HG02981 (cell line): Measurements from ENCODE around the gene HECTD2.
"Not testable (repeated sequence)": the region's sequence is repeated elsewhere in the genome, so short reads cannot be mapped to it uniquely, and the experiment has no call there.

Experiments
- ATAC-seq: cut with Tn5 transposase; IDR thresholded peaks from one replicate; pipeline ENCODE4 v1.9.1; 2021; ENCODE audit warnings: mild to moderate bottlenecking, moderate library complexity; ENCODE audit not compliant: unreplicated experiment

HECTD2 gene

DNA sequence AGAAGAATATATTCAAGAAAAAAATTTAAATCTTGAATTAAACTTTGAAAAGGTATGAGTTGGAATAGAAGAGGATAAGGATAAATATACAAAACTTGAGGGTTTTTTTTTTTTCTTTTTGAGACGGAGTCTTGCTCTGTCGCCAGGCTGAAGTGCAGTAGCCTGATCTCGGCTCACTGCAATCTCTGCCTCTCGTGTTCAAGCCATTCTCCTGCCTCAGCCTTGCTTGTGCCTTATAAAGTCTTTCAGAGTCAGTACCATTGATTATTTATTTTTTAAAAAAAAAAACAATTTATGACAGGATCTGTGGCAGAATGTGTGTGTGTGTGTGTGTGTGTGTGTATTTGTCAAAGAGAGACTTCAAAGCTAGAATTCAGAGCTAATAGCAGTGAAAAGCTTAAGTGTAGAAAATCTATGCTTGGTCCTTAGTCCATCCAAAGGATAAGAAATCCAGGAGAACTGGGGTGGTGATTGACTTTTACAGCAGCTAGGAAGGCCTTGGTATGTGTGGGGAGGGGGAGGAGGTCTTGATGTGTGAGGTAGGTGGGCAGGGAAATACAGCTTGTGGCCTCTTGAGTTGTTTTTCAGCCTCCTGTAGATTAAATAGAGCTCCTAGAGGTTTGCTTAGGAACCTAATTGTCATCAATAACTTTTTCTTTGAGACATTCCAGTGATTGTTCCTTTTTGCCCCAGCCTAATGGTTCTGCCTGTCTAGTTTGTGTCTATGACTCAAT is 2.4 kb downstream of the HECTD2 start:
- ATAC-seq, result no peak

DNA sequence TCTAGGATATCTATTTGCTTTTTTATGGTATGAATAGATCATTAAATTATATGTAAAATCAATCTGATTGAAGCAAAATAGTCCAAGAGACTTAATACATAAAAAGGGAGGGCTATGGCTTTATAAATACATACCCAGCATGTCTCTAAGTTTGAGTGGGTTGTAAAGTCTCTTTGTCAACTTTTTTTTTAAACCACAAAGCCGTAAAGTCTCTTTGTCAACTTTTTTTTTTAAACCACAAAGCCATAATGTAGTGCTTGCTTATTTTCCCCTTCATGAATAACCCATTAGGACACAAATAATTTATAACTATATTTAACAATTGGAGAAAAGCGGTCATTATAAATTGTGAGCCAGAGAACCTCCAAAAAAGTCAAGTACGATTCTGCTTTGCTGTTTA is 5.7 kb downstream of the HECTD2 start:
- ATAC-seq, result no peak

DNA sequence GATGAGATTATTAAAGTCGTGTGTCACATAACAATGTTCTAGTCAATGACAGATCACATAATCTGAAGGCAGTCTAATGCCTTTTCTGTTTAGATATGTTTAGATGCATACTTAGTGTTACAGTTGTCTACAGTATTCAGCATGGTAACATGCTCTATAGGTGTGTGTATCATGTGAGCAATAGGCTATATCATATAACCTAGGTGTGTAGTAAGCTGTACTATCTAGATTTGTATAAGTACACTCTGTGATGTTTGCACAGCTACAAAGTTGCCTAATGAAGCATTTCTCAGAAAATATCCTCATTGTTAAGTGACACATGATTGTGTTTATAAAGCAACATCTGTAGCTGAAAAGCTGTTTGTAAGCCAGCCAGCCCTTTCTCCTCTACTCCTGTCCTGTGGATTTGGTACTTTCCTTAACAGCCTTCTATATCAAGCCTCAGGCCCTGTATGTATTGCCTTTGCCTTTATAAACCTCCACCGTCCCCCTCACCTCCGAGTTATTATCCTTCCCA is 6.3 kb downstream of the HECTD2 start:
- no peak for ATAC-seq

DNA sequence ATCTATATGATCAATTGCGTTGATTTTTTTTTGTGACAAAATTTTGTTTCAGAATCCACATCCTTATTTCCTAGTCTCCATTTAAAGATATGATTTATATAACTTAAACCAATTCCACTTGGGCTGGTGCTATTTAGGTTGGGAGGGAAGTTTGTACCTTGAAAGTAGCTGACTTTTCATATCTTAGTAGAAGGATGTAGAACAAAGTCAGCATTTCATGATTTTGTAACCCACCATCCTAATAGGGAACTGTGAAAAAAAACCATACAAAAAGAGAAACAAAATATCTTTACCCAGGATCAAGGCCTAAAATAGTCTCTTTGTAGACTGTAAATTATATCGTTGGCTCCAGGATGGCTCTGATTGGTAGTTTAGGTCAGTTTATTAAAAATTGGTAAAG is 8.3 kb downstream of the HECTD2 start:
- no peak for ATAC-seq

DNA sequence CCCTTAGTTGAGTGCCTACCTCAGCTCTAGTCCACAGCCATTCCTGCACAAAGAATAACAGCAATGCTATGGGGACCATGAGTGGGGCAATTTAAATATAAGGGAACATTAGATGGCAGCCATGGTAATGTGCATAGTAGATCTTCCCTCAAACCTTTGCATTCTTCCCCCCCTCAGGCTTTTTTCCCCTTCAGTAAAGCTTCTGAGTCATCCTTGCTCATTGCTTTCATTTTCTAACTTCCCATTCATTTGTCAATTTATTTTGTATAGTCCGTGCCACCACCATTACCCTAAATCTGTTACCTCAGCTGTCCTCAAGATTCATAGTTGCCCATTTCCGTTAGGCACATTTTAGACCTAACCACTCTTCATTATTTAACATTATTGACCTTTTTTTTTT is 10.7 kb downstream of the HECTD2 start:
- ATAC-seq, result no peak

DNA sequence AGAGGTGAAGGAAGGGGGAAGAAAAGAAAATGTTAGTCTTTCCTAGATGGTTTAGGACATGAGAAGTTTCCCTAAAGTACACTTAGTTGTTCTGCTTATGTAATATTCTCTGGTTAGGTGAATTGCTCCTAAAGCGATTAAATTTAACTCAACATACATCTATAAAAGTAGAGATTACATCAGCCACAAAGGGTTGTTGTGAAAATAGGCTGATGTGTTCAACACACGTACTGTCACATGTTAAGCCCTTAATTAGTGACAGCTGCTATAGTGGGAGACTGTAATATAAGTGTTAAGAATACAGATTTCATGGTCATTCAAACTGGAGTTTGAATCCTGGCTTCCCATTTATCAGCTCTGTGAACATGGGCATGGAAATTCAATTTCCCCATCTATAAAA is 12.8 kb downstream of the HECTD2 start:
- no peak for ATAC-seq

DNA sequence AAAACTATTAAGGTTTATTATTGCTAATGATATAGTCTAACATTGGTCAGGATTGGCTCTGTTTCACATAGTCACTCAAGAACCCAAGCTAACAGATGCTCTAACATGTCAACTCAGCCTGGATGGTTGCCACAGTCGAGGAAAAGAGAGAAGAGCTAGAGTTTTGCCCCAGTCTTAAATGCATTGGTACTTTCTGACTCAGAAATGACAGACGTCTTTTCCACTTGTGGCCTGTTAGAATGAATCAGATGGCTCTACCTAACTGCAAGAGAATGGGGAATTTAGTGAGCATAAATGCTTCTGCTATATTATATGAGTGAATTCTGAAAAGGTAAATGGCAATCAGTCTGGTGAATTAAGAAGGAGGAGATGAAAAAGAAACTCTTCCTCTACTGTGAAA is 13.9 kb downstream of the HECTD2 start:
- ATAC-seq, result no peak

DNA sequence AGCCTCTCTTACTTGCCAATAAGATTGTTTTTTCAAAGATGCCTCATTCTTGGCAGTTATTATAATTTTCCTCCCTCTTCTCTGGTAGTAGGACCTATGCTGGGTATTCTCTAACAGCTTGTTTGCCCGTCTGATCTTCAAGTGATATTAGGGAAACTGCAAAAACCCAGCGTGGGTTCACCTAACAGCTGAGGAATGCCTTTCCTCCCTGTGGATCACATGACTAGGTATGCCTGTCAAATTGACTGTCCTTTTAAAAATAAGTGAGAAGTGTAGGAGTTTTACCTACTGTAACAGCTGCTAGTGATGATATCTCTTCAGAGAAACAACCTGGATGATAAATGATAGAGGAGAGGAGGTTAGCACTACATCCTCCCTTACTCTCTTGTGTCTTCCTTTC is 22.0 kb downstream of the HECTD2 start:
- no peak for ATAC-seq

DNA sequence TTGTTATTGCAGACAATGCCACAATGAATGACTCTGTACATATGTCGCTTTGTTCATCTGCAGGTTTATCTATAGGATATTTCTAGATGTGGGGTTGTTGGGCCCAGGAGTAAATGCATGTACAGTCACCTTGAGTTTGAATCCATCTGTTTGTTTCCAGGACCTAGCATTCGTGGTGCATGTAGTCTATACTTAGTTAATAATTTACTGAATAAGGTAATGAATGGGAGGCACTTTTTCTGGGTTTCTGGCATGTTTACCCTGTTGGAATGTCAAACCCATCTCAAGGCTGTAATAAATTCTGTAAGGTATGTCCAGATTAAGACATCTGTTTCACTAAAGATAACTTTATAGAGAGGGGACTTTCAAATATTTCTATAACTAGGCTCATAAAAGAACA is 23.5 kb downstream of the HECTD2 start:
- no peak for ATAC-seq

DNA sequence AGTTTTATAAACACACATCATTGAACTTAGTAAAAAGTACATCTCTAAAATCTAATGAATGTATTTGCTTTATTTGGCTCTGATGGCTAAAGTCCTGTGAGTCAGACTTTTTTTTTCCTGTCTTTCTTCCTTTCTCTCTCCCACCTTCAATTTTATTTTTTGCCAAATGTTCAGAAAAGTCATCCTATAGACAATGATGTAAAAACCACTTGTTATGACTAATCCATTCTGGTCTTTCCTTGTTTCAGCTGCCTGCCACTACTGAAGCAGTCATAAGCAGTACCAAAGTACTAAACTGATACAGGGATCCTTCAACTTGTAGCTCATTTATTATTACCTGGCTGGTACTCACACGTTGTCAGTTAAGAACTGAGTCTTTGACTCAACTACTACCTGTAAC is 23.9 kb downstream of the HECTD2 start:
- ATAC-seq, result no peak

DNA sequence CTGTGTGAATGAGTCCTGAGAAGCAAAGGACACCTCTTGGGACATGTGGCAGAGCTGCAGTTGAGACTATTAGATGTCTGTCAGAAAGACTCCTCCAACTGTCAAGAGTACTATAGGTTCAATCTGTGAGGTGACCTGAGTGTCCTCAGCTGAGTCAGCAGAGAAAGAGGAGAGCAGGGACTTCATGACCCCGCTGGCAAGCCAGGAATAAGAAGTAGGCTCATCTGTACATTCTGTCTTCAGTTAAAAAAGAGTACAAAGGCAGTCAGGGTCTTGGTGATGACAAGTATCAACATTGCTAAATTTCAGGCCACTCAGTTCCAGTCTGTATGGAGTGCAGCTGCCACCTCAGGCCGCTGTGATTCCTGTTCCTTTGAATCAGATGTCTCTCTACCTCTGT is 25.1 kb downstream of the HECTD2 start:
- ATAC-seq, result no peak

DNA sequence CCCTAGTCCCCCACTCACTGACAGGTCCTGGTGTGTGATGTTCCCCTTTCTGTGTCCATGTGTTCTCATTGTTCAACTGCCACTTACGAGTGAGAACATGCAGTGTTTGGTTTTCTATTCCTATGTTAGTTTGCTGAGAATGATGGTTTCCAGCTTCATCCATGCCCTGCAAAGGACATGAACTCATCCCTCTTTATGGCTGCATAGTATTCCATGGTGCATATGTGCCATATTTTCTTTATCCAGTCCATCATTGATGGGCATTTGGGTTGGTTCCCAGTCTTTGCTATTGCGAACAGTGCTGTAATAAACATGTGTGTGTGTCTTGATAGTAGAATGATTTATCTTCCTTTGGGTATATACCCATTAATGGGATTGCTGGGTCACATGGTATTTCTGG is 28.1 kb downstream of the HECTD2 start:
- not testable (repeated sequence) for ATAC-seq

DNA sequence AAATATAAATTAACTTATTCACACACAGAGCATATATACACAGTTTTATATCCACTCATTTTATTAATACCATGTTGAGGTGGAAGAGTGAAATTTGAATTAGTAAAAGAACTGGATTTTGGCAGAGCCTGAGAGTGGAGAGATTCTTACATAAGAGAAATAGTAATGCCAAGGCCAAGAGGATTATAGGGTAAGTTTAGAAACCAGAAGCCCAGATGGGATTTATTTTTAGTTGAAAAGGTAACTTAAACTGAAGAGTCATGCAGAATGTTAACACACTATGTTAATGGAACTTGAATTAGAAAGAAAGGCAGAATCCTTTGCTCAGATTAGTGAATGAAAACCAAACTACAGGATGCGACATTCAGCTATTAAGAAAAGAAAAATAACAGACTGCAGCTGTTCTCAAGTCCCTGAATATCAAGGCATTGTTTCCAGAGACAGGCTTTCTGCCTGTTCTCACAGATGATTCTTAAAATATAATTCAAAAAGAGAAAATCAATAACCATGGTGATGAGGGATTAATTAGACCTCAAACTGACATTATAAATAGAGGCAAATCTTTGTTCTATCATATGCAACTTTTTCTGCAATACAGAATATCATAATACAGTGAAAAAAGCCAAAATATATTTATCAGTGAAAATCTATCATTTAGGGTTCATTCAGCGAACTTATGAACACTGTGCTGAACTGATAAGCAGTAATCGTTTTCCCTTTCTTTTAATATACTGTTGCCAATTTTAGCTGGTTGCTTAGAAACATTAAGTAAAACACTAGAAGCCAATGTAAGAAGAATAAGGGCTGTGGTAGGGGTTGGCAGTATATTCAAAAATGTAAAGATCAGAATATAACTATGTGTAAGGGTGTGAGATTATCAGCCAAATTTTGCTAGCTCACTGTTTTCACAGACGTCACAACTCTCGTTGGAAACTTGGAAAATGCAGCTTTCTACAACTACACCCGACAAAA is 34.4 kb downstream of the HECTD2 start:
- no peak for ATAC-seq

DNA sequence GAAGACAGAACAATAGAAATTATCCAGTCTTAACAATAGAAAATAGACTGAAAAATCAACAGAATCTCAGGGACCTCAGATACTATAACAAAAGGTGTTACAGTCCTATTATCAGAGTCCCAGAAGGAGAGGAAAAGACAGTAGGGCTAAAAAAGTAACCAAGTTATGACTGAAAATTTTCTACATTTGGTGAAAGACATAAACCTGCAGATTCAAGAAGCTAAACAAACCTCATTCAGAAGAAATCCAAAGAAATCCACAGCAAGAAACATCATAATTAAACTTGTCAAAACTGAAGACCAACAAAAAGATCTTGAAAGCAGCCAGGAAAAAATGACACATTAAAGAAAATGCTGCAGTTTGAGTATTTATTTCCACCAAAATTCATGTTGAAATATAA is 41.9 kb downstream of the HECTD2 start:
- no peak for ATAC-seq

DNA sequence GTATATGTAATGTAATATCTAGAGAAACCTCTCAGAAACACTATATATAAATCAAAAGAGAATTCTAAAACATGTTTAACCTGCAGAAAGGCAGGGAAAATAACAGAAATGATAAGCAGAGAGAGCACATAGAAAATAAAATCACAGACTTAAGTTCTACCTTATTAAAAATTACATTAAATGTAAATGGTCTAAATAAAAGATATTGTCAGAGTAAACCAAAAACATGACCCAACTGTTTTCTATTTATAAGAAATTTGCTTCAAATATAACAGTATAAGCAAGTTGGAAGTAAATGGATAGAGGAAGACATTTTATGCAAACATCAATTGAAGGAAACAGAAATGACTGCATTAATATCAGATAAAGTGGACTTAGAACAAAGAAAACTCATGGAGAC is 43.4 kb downstream of the HECTD2 start:
- no peak for ATAC-seq

DNA sequence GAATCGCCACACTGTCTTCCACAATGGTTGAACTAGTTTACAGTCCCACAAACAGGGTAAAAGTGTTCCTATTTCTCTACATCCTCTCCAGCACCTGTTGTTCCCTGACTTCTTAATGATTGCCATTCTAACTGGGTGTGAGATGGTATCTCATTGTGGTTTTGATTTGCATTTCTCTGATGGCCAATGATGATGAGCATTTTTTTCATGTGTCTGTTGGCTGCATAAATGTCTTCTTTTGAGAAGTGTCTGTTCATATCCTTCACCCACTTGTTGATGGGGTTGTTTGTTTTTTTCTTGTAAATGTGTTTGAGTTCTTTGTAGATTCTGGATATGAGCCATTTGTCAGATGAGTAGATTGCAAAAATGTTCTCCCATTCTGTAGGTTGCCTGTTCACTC is 45.0 kb downstream of the HECTD2 start:
- not testable (repeated sequence) for ATAC-seq

DNA sequence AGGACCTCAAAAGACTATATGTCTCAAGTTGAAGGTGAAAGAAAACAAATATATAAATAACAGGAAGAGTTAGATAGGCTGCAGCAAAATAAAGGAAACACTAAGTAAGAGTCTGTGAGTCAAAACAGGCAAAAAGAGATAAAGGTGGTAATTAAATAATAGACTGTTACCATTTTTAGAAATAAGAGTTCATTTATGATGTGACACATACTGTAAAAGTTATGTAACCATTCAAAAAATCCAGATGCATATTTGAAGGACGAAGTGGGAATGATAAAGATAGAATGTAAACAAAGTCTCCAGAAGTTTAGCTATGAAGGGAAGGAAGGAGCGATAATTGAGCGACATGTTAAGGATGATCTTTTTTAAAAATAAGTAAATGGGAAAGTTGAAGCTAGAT is 50.5 kb downstream of the HECTD2 start:
- no peak for ATAC-seq

DNA sequence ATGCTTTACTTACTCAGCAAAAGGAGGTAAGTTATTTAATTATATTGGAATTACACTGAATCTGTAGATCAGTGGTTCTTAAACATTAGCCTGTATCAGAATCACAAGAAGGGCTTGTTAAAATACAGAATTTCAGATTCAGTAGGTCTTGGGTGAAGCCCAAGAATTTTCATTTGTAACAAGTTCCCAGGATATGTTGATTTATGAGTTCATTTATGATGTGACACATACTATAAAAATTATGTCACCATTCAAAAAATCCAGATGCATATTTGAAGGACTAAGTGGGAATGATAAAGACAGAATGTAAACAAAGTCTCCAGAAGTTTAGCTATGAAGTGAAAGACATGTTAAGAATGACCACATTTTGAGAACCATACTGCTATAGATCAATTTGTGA is 52.3 kb downstream of the HECTD2 start:
- ATAC-seq, result no peak

DNA sequence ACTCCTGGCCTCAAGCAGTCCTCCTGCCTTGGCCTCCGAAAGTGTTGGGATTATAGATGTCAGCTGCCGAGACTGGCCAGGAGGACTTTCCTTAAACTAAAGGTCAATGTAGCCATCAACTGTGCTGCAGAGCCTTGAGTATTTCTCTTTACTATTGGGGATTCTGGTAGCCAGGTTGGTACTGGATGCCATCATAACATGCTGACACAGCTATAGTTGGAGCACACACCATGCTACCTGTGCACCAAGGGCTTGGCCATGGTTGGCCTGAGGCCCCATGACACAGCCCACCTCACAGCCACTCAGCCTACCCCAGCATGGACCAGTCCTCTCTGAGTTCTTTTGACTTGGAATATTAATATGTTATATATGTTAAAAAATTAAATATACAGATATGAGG is 54.4 kb downstream of the HECTD2 start:
- ATAC-seq, result no peak

DNA sequence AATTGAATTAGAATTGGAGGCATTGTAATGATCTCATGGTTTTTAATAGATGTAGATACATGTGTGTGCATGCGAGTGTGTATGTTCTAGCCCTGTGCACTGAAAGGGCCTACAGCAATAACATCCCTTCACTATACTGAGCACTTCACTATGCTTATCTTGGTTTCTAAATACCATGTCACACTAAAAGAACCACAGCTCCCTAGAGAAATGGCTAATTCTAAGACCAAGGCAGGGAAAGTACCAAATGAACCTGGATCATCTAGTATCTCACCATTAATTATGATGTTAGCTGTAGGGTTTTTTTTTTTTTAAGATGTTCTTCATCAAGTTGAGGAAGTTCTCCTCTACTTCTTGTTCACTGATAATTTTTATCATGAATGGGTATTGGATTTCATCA is 55.1 kb downstream of the HECTD2 start:
- no peak for ATAC-seq

DNA sequence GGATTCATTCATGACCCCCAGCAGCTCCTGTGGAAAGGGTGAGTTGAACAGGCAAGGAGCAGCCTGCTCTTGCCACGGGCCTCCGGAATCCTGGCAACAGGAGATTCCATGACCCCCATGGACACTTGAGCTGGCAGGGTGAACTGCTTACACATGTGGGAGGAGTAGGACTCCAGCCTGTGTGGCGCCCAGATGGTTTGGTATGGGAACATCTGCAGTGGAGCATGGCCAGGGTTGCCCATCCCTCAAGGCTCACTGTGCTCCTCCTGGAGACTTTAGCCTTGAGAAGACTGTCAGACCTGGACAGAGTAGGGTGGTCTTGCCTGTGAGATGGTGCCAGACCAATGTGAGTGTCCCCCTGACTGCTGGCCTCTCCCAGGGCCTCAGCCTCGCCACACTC is 57.0 kb downstream of the HECTD2 start:
- no peak for ATAC-seq

DNA sequence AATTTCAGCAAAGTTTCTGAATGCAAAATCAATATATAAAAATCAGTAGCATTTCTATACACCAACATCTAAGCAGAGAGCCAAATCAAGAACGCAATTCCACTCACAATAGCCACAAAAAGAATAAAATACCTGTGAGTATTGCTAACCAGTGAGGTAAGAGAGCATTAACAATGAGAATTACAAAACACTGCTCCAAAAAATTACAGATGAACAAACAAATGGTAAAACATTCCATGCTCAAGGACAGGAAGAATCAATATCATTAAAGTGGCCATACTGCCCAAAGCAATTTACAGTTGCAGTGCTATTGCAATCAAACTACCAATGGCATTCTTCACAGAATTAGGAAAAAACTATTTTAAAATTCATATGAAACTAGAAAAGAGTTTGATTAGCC is 61.5 kb downstream of the HECTD2 start:
- ATAC-seq, result no peak
